ENCODE data around the gene AGXT2. TPM values are rescaled to one million over a fixed set of nuclear protein-coding genes. Genes with fewer than 3 reads are reported as not detected.

AGXT2 gene
- not detected in 2 replicates for total RNA-seq (2014; rRNA removed; shearing (Covaris generic))
- polyA plus RNA-seq (2015; cell fraction: cytosol; rRNA removed) = not detected in 2 replicates
- polyA plus RNA-seq (2015; cell fraction: nucleus; rRNA removed) = not detected in 2 replicates

GRCh38 chr5:35047785-35048404, at the start of gene AGXT2:
Gene AGXT2, minus strand, starts transcription at chr5:35047949. Its CDS starts 57 bp downstream, at chr5:35047892.
- in situ Hi-C loops (cut with HindIII; ENCODE audit: low pct_unique_long_range_greater_than_20kb, low sequenced_read_pairs) = no loop called here
- no peak for DNase-seq (ENCODE audit: low read depth, low spot score)

GRCh38 chr5:35096932-35097331, 49.2 kb upstream of the AGXT2 start:
- in situ Hi-C loops (cut with HindIII; ENCODE audit: low pct_unique_long_range_greater_than_20kb, low sequenced_read_pairs) = no loop called here
- no peak for DNase-seq (ENCODE audit: low read depth, low spot score)

GRCh38 chr5:35096216-35096615, 48.5 kb upstream of the AGXT2 start:
- in situ Hi-C loops (cut with HindIII; ENCODE audit: low pct_unique_long_range_greater_than_20kb, low sequenced_read_pairs) = no loop called here
- DNase-seq (ENCODE audit: low read depth, low spot score) = no peak

- in situ Hi-C loops (cut with HindIII; ENCODE audit: low pct_unique_long_range_greater_than_20kb, low sequenced_read_pairs) = no loop called here
- DNase-seq (ENCODE audit: low read depth, low spot score) = no peak
Measured at GRCh38 chr5:35095366-35095765, 47.6 kb upstream of the AGXT2 start.

GRCh38 chr5:35094948-35095347, 47.2 kb upstream of the AGXT2 start:
- DNase-seq (ENCODE audit: low read depth, low spot score) = no peak
- in situ Hi-C loops (cut with HindIII; ENCODE audit: low pct_unique_long_range_greater_than_20kb, low sequenced_read_pairs) = no loop called here

GRCh38 chr5:35092703-35093102, 45.0 kb upstream of the AGXT2 start:
- in situ Hi-C loops (cut with HindIII; ENCODE audit: low pct_unique_long_range_greater_than_20kb, low sequenced_read_pairs) = no loop called here
- DNase-seq (ENCODE audit: low read depth, low spot score) = no peak

GRCh38 chr5:35091704-35092103, 44.0 kb upstream of the AGXT2 start:
- in situ Hi-C loops (cut with HindIII; ENCODE audit: low pct_unique_long_range_greater_than_20kb, low sequenced_read_pairs) = no loop called here

GRCh38 chr5:35089334-35090314, 41.9 kb upstream of the AGXT2 start:
- in situ Hi-C loops (cut with HindIII; ENCODE audit: low pct_unique_long_range_greater_than_20kb, low sequenced_read_pairs) = no loop called here
- DNase-seq (ENCODE audit: low read depth, low spot score) = peak; percentile 89

More at GRCh38 chr5:35091704-35092103, 44.0 kb upstream of the AGXT2 start:
- DNase-seq (ENCODE audit: low read depth, low spot score) = no peak

- no peak for DNase-seq (ENCODE audit: low read depth, low spot score)
- in situ Hi-C loops (cut with HindIII; ENCODE audit: low pct_unique_long_range_greater_than_20kb, low sequenced_read_pairs) = no loop called here
Measured at GRCh38 chr5:35087991-35088390, 40.2 kb upstream of the AGXT2 start.

GRCh38 chr5:35083150-35083549, 35.4 kb upstream of the AGXT2 start:
- no peak for DNase-seq (ENCODE audit: low read depth, low spot score)
- in situ Hi-C loops (cut with HindIII; ENCODE audit: low pct_unique_long_range_greater_than_20kb, low sequenced_read_pairs) = no loop called here

- in situ Hi-C loops (cut with HindIII; ENCODE audit: low pct_unique_long_range_greater_than_20kb, low sequenced_read_pairs) = no loop called here
- no peak for DNase-seq (ENCODE audit: low read depth, low spot score)
Measured at GRCh38 chr5:35082530-35082929, 34.8 kb upstream of the AGXT2 start.

GRCh38 chr5:35081134-35081533, 33.4 kb upstream of the AGXT2 start:
- in situ Hi-C loops (cut with HindIII; ENCODE audit: low pct_unique_long_range_greater_than_20kb, low sequenced_read_pairs) = no loop called here

GRCh38 chr5:35073160-35073559, 25.4 kb upstream of the AGXT2 start:
- no peak for DNase-seq (ENCODE audit: low read depth, low spot score)
- in situ Hi-C loops (cut with HindIII; ENCODE audit: low pct_unique_long_range_greater_than_20kb, low sequenced_read_pairs) = no loop called here

More at GRCh38 chr5:35081134-35081533, 33.4 kb upstream of the AGXT2 start:
- DNase-seq (ENCODE audit: low read depth, low spot score) = no peak

GRCh38 chr5:35069188-35069587, 21.4 kb upstream of the AGXT2 start:
- in situ Hi-C loops (cut with HindIII; ENCODE audit: low pct_unique_long_range_greater_than_20kb, low sequenced_read_pairs) = no loop called here
- no peak for DNase-seq (ENCODE audit: low read depth, low spot score)

- in situ Hi-C loops (cut with HindIII; ENCODE audit: low pct_unique_long_range_greater_than_20kb, low sequenced_read_pairs) = no loop called here
- DNase-seq (ENCODE audit: low read depth, low spot score) = no peak
Measured at GRCh38 chr5:35067985-35068384, 20.2 kb upstream of the AGXT2 start.

- in situ Hi-C loops (cut with HindIII; ENCODE audit: low pct_unique_long_range_greater_than_20kb, low sequenced_read_pairs) = no loop called here
- DNase-seq (ENCODE audit: low read depth, low spot score) = no peak
Measured at GRCh38 chr5:35066260-35066795, 18.6 kb upstream of the AGXT2 start.

GRCh38 chr5:35063414-35063813, 15.7 kb upstream of the AGXT2 start:
- no peak for DNase-seq (ENCODE audit: low read depth, low spot score)
- in situ Hi-C loops (cut with HindIII; ENCODE audit: low pct_unique_long_range_greater_than_20kb, low sequenced_read_pairs) = no loop called here

- in situ Hi-C loops (cut with HindIII; ENCODE audit: low pct_unique_long_range_greater_than_20kb, low sequenced_read_pairs) = no loop called here
- DNase-seq (ENCODE audit: low read depth, low spot score) = no peak
Measured at GRCh38 chr5:35061211-35061770, 13.5 kb upstream of the AGXT2 start.

All from SK-MEL-5 (cell line).